GM12878 (cell line): ENCODE data around the gene ANKDD1A. TPM values are rescaled to one million over a fixed set of nuclear protein-coding genes. Genes with fewer than 3 reads are reported as not detected.
A peak's percentile ranks its signal among the peaks of the same experiment; 100 is the strongest.

Experiments used
- ASH2L ChIP-seq: fragments of 300-600, 200-600 bp; sonication (generic); IDR thresholded peaks from 2 replicates; pipeline ENCODE4 v1.6.1; 2017; ENCODE audit warnings: low read depth, mild to moderate bottlenecking, borderline replicate concordance
- BCL11A ChIP-seq: IDR thresholded peaks from 2 replicates; pipeline ENCODE4 v1.6.1; 2011; ENCODE audit warnings: low read depth, low read length
- BRCA1 ChIP-seq: IDR thresholded peaks from 2 replicates; pipeline ENCODE4 v1.6.1; 2011; ENCODE audit warnings: low read depth, low read length, improper control_type of control experiment
- FOXK2 ChIP-seq: fragments of 450-650 bp; IDR thresholded peaks from 2 replicates; pipeline ENCODE4 v1.6.1; 2017; ENCODE audit warnings: mild to moderate bottlenecking, moderate library complexity
- HCFC1 ChIP-seq: fragments of 150-350 bp; IDR thresholded peaks from 2 replicates; pipeline ENCODE4 v1.6.1; 2014; ENCODE audit warnings: low read length
- IKZF1 ChIP-seq: fragments of 450-650 bp; conservative IDR thresholded peaks from 2 replicates; pipeline ENCODE4 v1.6.1; 2017; ENCODE audit warnings: antibody characterized with exemption, mild to moderate bottlenecking
- JUND ChIP-seq: IDR thresholded peaks from 2 replicates; pipeline ENCODE4 v1.6.1; 2012; ENCODE audit warnings: low read depth, mild to moderate bottlenecking, low read length, improper control_type of control experiment, moderate library complexity
- KLF5 ChIP-seq: fragments of 450-650 bp; IDR thresholded peaks from 2 replicates; pipeline ENCODE4 v1.6.1; 2014; ENCODE audit warnings: mild to moderate bottlenecking; ENCODE audit not compliant: partially characterized antibody
- MXI1 ChIP-seq: fragments of 150-350 bp; IDR thresholded peaks from 2 replicates; pipeline ENCODE4 v1.6.1; 2011; ENCODE audit warnings: low read depth, mild to moderate bottlenecking, inconsistent platforms, low read length, improper control_type of control experiment
- POLR2AphosphoS2 ChIP-seq: IDR thresholded peaks from 2 replicates; pipeline ENCODE4 v1.6.1; 2011; ENCODE audit warnings: low read depth, mild to moderate bottlenecking, low read length, improper control_type of control experiment, moderate library complexity
- POLR2AphosphoS5 ChIP-seq: IDR thresholded peaks from 2 replicates; pipeline ENCODE4 v1.6.1; 2011; ENCODE audit warnings: mild to moderate bottlenecking, low read length, inconsistent platforms
- POU2F2 ChIP-seq: IDR thresholded peaks from 3 replicates; pipeline ENCODE4 v1.6.1; 2011; ENCODE audit warnings: low read depth, mild to moderate bottlenecking, low read length, borderline replicate concordance
- TCF3 ChIP-seq: IDR thresholded peaks from 2 replicates; pipeline ENCODE4 v1.6.1; 2012; ENCODE audit warnings: low read depth, mild to moderate bottlenecking, low read length, borderline replicate concordance; ENCODE audit not compliant: insufficient read depth
- polyA plus RNA-seq, 11 experiments: library from polyadenylated mRNA; depleted of rRNA in 4 of 11; unstranded in 6 of 11; stranded (reverse) in 5 of 11; fragments of >200 nt; fragmentation: Nextera tagmentation in 4 of 11; fragmentation: Illumina TruSeq in 1 of 11; extraction: Ambion mirVana in 4 of 11; extraction: Trizol in 1 of 11; gene quantifications; 1 replicate in 1 of 11; 2 replicates in 10 of 11; pipeline versions ENCODE4 v1.2.1 to v1.2.3, GENCODE V29; 2011 to 2016; ENCODE audit warnings: inconsistent platforms in 2 of 11, missing spikeins in 2 of 11, low read depth in 1 of 11
- total RNA-seq, 4 experiments: library from RNA; depleted of rRNA in 3 of 4; stranded (reverse); fragments of >200 nt in 3 of 4; fragmentation: Illumina TruSeq in 1 of 4; extraction: Trizol in 1 of 4; gene quantifications; 2 replicates each; pipeline versions ENCODE4 v1.2.1 to v1.2.3, GENCODE V29; 2013 to 2021
- TF ChIP-seq, protein P1 (sequence below): fragments of 450-650 bp; formaldehyde crosslinking; IDR thresholded peaks from 2 replicates; pipeline ENCODE4 v1.4.0; 2022; ENCODE audit warnings: mild to moderate bottlenecking, moderate library complexity
- TF ChIP-seq, protein P2 (sequence below): IDR thresholded peaks from 2 replicates; pipeline ENCODE4 v1.6.1; 2011; ENCODE audit warnings: mild to moderate bottlenecking, low read depth, low read length, moderate library complexity; ENCODE audit not compliant: insufficient replicate concordance
- TF ChIP-seq, protein P3 (sequence below): fragments of 450-650 bp; IDR thresholded peaks from 2 replicates; pipeline ENCODE4 v1.6.1; 2017; ENCODE audit warnings: mild to moderate bottlenecking, moderate library complexity
- TF ChIP-seq, protein P4 (sequence below): fragments of 450-650 bp; IDR thresholded peaks from 2 replicates; pipeline ENCODE4 v1.6.1; 2017; ENCODE audit warnings: mild to moderate bottlenecking, low read depth, inconsistent platforms; ENCODE audit not compliant: poor library complexity, severe bottlenecking
- TF ChIP-seq, protein P5 (sequence below): fragments of 150-350 bp; IDR thresholded peaks from 2 replicates; pipeline ENCODE4 v1.6.1; 2014; ENCODE audit warnings: mild to moderate bottlenecking, low read depth, low read length

Gene ANKDD1A
- total and polyA plus RNA-seq, 10 of the 15 experiments (the other 5 are each of a cell fraction or from before 2014, with no cell fraction given): 1.5 to 6.6 (median 4.1) TPM

DNA sequence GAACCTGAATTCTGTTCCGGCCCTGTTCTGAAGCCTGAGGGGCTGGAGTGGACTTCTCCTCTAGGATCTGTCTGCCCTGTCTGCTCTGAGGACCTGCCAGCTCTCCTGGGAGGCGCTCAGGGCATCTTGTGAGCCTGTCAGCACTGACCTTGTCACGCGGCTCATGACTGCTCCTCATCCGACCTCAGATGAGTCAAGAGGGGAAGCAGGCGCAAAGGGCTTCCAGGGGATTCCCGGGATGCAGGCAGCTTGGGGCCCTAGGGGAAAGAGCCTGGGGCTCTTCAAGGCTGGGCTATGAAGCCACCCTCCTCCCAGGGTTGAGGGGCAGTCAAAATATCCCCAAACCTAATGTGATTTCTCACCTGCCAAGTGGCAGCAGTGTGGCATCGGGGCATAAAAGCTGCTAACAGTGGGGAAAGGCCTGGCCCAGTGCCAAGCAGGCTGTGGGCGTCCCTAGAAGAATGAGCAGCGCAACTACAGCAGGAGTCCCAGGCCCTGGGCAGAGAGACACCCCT, 27.6 kb upstream of the ANKDD1A start (continued):
- TF ChIP-seq, protein P1, sequence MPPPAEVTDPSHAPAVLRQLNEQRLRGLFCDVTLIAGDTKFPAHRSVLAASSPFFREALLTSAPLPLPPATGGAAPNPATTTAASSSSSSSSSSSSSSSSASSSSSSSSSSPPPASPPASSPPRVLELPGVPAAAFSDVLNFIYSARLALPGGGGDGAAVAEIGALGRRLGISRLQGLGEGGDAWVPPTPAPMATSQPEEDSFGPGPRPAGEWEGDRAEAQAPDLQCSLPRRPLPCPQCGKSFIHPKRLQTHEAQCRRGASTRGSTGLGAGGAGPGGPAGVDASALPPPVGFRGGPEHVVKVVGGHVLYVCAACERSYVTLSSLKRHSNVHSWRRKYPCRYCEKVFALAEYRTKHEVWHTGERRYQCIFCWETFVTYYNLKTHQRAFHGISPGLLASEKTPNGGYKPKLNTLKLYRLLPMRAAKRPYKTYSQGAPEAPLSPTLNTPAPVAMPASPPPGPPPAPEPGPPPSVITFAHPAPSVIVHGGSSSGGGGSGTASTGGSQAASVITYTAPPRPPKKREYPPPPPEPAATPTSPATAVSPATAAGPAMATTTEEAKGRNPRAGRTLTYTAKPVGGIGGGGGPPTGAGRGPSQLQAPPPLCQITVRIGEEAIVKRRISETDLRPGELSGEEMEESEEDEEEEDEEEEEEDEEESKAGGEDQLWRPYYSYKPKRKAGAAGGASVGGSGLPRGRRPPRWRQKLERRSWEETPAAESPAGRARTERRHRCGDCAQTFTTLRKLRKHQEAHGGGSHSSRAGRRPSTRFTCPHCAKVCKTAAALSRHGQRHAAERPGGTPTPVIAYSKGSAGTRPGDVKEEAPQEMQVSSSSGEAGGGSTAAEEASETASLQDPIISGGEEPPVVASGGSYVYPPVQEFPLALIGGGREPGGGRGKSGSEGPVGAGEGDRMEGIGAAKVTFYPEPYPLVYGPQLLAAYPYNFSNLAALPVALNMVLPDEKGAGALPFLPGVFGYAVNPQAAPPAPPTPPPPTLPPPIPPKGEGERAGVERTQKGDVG: no peak
- TF ChIP-seq, protein P2, sequence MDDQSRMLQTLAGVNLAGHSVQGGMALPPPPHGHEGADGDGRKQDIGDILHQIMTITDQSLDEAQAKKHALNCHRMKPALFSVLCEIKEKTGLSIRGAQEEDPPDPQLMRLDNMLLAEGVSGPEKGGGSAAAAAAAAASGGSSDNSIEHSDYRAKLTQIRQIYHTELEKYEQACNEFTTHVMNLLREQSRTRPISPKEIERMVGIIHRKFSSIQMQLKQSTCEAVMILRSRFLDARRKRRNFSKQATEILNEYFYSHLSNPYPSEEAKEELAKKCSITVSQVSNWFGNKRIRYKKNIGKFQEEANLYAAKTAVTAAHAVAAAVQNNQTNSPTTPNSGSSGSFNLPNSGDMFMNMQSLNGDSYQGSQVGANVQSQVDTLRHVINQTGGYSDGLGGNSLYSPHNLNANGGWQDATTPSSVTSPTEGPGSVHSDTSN: no peak
- TF ChIP-seq, protein P3, sequence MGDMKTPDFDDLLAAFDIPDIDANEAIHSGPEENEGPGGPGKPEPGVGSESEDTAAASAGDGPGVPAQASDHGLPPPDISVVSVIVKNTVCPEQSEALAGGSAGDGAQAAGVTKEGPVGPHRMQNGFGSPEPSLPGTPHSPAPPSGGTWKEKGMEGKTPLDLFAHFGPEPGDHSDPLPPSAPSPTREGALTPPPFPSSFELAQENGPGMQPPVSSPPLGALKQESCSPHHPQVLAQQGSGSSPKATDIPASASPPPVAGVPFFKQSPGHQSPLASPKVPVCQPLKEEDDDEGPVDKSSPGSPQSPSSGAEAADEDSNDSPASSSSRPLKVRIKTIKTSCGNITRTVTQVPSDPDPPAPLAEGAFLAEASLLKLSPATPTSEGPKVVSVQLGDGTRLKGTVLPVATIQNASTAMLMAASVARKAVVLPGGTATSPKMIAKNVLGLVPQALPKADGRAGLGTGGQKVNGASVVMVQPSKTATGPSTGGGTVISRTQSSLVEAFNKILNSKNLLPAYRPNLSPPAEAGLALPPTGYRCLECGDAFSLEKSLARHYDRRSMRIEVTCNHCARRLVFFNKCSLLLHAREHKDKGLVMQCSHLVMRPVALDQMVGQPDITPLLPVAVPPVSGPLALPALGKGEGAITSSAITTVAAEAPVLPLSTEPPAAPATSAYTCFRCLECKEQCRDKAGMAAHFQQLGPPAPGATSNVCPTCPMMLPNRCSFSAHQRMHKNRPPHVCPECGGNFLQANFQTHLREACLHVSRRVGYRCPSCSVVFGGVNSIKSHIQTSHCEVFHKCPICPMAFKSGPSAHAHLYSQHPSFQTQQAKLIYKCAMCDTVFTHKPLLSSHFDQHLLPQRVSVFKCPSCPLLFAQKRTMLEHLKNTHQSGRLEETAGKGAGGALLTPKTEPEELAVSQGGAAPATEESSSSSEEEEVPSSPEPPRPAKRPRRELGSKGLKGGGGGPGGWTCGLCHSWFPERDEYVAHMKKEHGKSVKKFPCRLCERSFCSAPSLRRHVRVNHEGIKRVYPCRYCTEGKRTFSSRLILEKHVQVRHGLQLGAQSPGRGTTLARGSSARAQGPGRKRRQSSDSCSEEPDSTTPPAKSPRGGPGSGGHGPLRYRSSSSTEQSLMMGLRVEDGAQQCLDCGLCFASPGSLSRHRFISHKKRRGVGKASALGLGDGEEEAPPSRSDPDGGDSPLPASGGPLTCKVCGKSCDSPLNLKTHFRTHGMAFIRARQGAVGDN: peak; percentile 91
- TF ChIP-seq POU2F2: no peak
- no peak for TF ChIP-seq FOXK2
- no peak for TF ChIP-seq KLF5
- no peak for TF ChIP-seq TCF3
- TF ChIP-seq HCFC1: no peak
- TF ChIP-seq BCL11A: 0 out of 2 replicates have a peak, but pooled peaks have one; percentile 29
- no peak for TF ChIP-seq BRCA1
- TF ChIP-seq, protein P4, sequence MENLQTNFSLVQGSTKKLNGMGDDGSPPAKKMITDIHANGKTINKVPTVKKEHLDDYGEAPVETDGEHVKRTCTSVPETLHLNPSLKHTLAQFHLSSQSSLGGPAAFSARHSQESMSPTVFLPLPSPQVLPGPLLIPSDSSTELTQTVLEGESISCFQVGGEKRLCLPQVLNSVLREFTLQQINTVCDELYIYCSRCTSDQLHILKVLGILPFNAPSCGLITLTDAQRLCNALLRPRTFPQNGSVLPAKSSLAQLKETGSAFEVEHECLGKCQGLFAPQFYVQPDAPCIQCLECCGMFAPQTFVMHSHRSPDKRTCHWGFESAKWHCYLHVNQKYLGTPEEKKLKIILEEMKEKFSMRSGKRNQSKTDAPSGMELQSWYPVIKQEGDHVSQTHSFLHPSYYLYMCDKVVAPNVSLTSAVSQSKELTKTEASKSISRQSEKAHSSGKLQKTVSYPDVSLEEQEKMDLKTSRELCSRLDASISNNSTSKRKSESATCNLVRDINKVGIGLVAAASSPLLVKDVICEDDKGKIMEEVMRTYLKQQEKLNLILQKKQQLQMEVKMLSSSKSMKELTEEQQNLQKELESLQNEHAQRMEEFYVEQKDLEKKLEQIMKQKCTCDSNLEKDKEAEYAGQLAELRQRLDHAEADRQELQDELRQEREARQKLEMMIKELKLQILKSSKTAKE: peak; percentile 73
- no peak for TF ChIP-seq POLR2AphosphoS2
- peak; percentile 52; the same call in 1 of the 2 replicates for TF ChIP-seq JUND
- no peak for TF ChIP-seq ASH2L
- TF ChIP-seq, protein P5, sequence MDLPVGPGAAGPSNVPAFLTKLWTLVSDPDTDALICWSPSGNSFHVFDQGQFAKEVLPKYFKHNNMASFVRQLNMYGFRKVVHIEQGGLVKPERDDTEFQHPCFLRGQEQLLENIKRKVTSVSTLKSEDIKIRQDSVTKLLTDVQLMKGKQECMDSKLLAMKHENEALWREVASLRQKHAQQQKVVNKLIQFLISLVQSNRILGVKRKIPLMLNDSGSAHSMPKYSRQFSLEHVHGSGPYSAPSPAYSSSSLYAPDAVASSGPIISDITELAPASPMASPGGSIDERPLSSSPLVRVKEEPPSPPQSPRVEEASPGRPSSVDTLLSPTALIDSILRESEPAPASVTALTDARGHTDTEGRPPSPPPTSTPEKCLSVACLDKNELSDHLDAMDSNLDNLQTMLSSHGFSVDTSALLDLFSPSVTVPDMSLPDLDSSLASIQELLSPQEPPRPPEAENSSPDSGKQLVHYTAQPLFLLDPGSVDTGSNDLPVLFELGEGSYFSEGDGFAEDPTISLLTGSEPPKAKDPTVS: no peak
- peak; percentile 58; the same call in 1 of the 2 replicates for TF ChIP-seq MXI1
- TF ChIP-seq POLR2AphosphoS5: peak; percentile 58; the same call in 1 of the 2 replicates
- peak; percentile 98 for TF ChIP-seq IKZF1
